H9 (cell line): ENCODE results near the gene AKT1. TPM values are rescaled to one million over a fixed set of nuclear protein-coding genes. Genes with fewer than 3 reads are reported as not detected.

ENCODE experiments used
- DNase-seq: peaks from one replicate; pipeline ENCODE4 v3.0.0-alpha.2; 2017
- H2AFZ ChIP-seq: one replicate; pipeline ENCODE4 v1.6.1; 2013; ENCODE audit warnings: mild to moderate bottlenecking, low read length, control low read depth, moderate library complexity
- H2AK5ac ChIP-seq: 2 replicates; pipeline ENCODE4 v1.6.1; 2013; ENCODE audit warnings: low read length, control low read depth, mixed read lengths; ENCODE audit not compliant: insufficient read length
- H2BK120ac ChIP-seq: one replicate; pipeline ENCODE4 v1.6.1; 2013; ENCODE audit warnings: low read depth, mild to moderate bottlenecking, low read length, control low read depth, inconsistent platforms; ENCODE audit not compliant: poor library complexity, severe bottlenecking
- H2BK12ac ChIP-seq: 2 replicates; pipeline ENCODE4 v1.6.1; 2013; ENCODE audit warnings: low read length, control low read depth, mixed read lengths, low read depth; ENCODE audit not compliant: insufficient read length
- H2BK15ac ChIP-seq: 2 replicates; pipeline ENCODE4 v1.6.1; 2013; ENCODE audit warnings: low read depth, low read length, control low read depth
- H2BK20ac ChIP-seq: one replicate; pipeline ENCODE4 v1.6.1; 2013; ENCODE audit warnings: low read depth, mild to moderate bottlenecking, low read length, control low read depth, inconsistent platforms; ENCODE audit not compliant: poor library complexity, severe bottlenecking
- H2BK5ac ChIP-seq: 2 replicates; pipeline ENCODE4 v1.6.1; 2013; ENCODE audit warnings: low read length, control low read depth, mixed read lengths; ENCODE audit not compliant: insufficient read length
- H3K14ac ChIP-seq: 2 replicates; pipeline ENCODE4 v1.6.1; 2013; ENCODE audit warnings: low read length, control low read depth; ENCODE audit not compliant: insufficient read depth
- H3K18ac ChIP-seq: 2 replicates; pipeline ENCODE4 v1.6.1; 2013; ENCODE audit warnings: low read depth, mild to moderate bottlenecking, mixed read lengths, low read length, control low read depth; ENCODE audit not compliant: insufficient read length
- H3K23ac ChIP-seq: 2 replicates; pipeline ENCODE4 v1.6.1; 2013; ENCODE audit warnings: low read length, control low read depth, mixed read lengths, low read depth; ENCODE audit not compliant: insufficient read length
- H3K23me2 ChIP-seq: 2 replicates; pipeline ENCODE4 v1.6.1; 2013; ENCODE audit warnings: low read depth, mild to moderate bottlenecking, mixed read lengths, low read length, control low read depth; ENCODE audit not compliant: insufficient read length, poor library complexity, severe bottlenecking
- H3K27ac ChIP-seq: 2 replicates; pipeline ENCODE4 v1.5.1; 2013; ENCODE audit warnings: low read length, control low read depth, mixed read lengths, low read depth; ENCODE audit not compliant: insufficient read length
- H3K27me3 ChIP-seq: 2 replicates; pipeline ENCODE4 v1.6.1; 2013; ENCODE audit warnings: low read length, control low read depth, inconsistent platforms; ENCODE audit not compliant: insufficient read depth
- H3K4ac ChIP-seq: 2 replicates; pipeline ENCODE4 v1.6.1; 2013; ENCODE audit warnings: low read depth, mild to moderate bottlenecking, control low read depth, inconsistent platforms, low read length, moderate library complexity
- H3K4me1 ChIP-seq: 2 replicates; pipeline ENCODE4 v1.6.1; 2013; ENCODE audit warnings: low read length, control low read depth, inconsistent platforms; ENCODE audit not compliant: insufficient read depth
- H3K4me2 ChIP-seq: 2 replicates; pipeline ENCODE4 v1.6.1; 2013; ENCODE audit warnings: low read length, control low read depth, mixed read lengths; ENCODE audit not compliant: insufficient read length, insufficient read depth
- H3K56ac ChIP-seq: 2 replicates; pipeline ENCODE4 v1.6.1; 2013; ENCODE audit warnings: low read depth, mild to moderate bottlenecking, mixed read lengths, low read length, control low read depth; ENCODE audit not compliant: insufficient read length
- H3K79me1 ChIP-seq: 2 replicates; pipeline ENCODE4 v1.6.1; 2013; ENCODE audit warnings: low read depth, mild to moderate bottlenecking, moderate library complexity, low read length, control low read depth, inconsistent platforms; ENCODE audit not compliant: insufficient read depth, poor library complexity, severe bottlenecking
- H3K79me2 ChIP-seq: 2 replicates; pipeline ENCODE4 v1.6.1; 2013; ENCODE audit warnings: low read length, control low read depth, inconsistent platforms; ENCODE audit not compliant: insufficient read depth
- H3K9ac ChIP-seq: 2 replicates; pipeline ENCODE4 v1.6.1; 2013; ENCODE audit warnings: low read length, control low read depth, mixed read lengths; ENCODE audit not compliant: insufficient read length; ENCODE audit errors: extremely low read depth
- H3K9me3 ChIP-seq: one replicate; pipeline ENCODE4 v1.6.1; 2013; ENCODE audit warnings: low read depth, low read length, inconsistent platforms; ENCODE audit not compliant: control insufficient read depth
- H3T11ph ChIP-seq: one replicate; pipeline ENCODE4 v1.6.1; 2013; ENCODE audit warnings: mild to moderate bottlenecking, low read length, control low read depth, inconsistent platforms
- H4K20me1 ChIP-seq: one replicate; pipeline ENCODE4 v1.6.1; 2013; ENCODE audit not compliant: control insufficient read depth, insufficient read length, insufficient read depth
- H4K5ac ChIP-seq: 2 replicates; pipeline ENCODE4 v1.6.1; 2013; ENCODE audit warnings: low read depth, mild to moderate bottlenecking, mixed read lengths, low read length, control low read depth; ENCODE audit not compliant: insufficient read length
- H4K8ac ChIP-seq: replicated peaks from 2 replicates; pipeline ENCODE4 v1.6.1; 2013; ENCODE audit warnings: low read length, control low read depth, mixed read lengths, low read depth; ENCODE audit not compliant: insufficient read length
- H4K91ac ChIP-seq: 2 replicates; pipeline ENCODE4 v1.6.1; 2013; ENCODE audit warnings: low read depth, mild to moderate bottlenecking, moderate library complexity, mixed read lengths, low read length, control low read depth; ENCODE audit not compliant: insufficient read length
- H3K27ac Mint-ChIP-seq, 3 experiments: 2 replicates in 2 of 3; 3 replicates in 1 of 3; pipeline ENCODE4 v1.8.0; 2020 to 2021; ENCODE audit warnings: mixed read lengths in 3 of 3, mild to moderate bottlenecking in 1 of 3, moderate library complexity in 1 of 3
- H3K27me3 Mint-ChIP-seq: 2 replicates; pipeline ENCODE4 v1.8.0; 2021; ENCODE audit warnings: low read depth, mild to moderate bottlenecking, moderate library complexity, mixed read lengths
- H3K36me3 Mint-ChIP-seq, 3 experiments: 2 replicates in 2 of 3; 3 replicates in 1 of 3; pipeline ENCODE4 v1.8.0; 2020 to 2021; ENCODE audit warnings: low read depth in 3 of 3, mixed read lengths in 3 of 3; ENCODE audit not compliant: insufficient read depth in 1 of 3
- H3K4me1 Mint-ChIP-seq, 2 experiments: 2 replicates each; pipeline ENCODE4 v1.8.0; 2020; ENCODE audit warnings: mixed read lengths in 2 of 2
- H3K4me3 Mint-ChIP-seq, 2 experiments: 2 replicates in 1 of 2; 3 replicates in 1 of 2; pipeline ENCODE4 v1.8.0; 2020 to 2021; ENCODE audit warnings: mild to moderate bottlenecking in 2 of 2, mixed read lengths in 2 of 2, moderate library complexity in 1 of 2
- H3K9me3 Mint-ChIP-seq, 2 experiments: 2 replicates in 1 of 2; 3 replicates in 1 of 2; pipeline ENCODE4 v1.8.0; 2020; ENCODE audit warnings: mild to moderate bottlenecking in 2 of 2, mixed read lengths in 2 of 2, moderate library complexity in 1 of 2
- WGBS: extraction: QIAGEN DNeasy Blood & Tissue Kit; methylation state at CpG from one replicate; pipeline ENCODE4 v1.1.7; 2013; ENCODE audit warnings: missing lambda C conversion rate, low lambda C conversion rate, mixed read lengths; ENCODE audit not compliant: insufficient read length; ENCODE audit errors: extremely low coverage; 5-methylcytosine and 5-hydroxymethylcytosine counted together
- total RNA-seq: library from RNA; stranded (reverse); gene quantifications from 2 replicates; pipeline ENCODE4 v1.2.1, GENCODE V29; 2021
- TF ChIP-seq, protein P1 (sequence below): fragments of 200-600 bp; sonication (generic); conservative IDR thresholded peaks from 3 replicates; pipeline ENCODE4 v1.8.0; 2021; ENCODE audit warnings: antibody characterized with exemption, mild to moderate bottlenecking

Gene AKT1
- total RNA-seq, 1 experiment from 2014 or later, result 101 TPM

DNA sequence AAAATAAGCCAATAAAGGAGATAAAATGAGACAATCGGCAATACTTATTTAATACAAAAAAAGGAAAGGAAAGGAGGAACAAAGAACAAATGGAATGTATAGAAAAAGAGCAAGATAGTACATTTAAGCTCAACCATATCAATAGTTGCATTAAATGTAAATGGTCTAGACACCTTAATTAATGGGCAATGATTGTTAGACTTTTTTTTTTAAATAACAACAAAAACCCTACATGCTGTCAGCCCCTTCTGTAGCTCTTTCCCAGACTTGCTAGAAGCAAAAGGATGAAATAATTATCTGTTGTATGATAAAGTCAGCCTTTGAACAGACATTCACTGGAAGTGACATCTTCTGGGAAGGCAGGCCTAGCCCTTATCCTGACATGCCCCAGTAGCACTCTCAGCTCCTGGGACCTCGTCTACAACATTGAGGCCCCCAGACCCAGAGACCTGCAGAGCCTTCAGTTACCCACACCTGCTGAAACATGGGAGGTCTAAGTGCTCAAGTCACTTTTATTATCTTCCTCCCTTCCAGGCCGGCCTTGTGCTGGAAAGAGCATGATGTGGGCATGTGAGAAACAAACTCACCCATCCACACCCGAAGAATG is 29.2 kb downstream of the AKT1 start:
- H4K8ac ChIP-seq, result no peak overlapping the region
- H2BK120ac ChIP-seq, result no peak overlapping the region
- H3K56ac ChIP-seq, result no peak overlapping the region
- no peak overlapping the region for H3K9ac ChIP-seq
- no peak overlapping the region for H2BK15ac ChIP-seq
- WGBS, result no CpG with 5 or more reads among the region's 4 CpGs
- H4K91ac ChIP-seq, result no peak overlapping the region
- no peak overlapping the region for H3K23ac ChIP-seq
- no peak overlapping the region for H3K27ac ChIP-seq
- no peak overlapping the region for H3K14ac ChIP-seq
- peaks cover 2% of the 10 kb centered on the region for H3K23me2 ChIP-seq
- Mint-ChIP-seq H3K27ac (peak overlapping the region in 1 of 3 experiments; percentile 80; a peak in 1 of 7 replicates), H3K4me3 (peak overlapping the region in 1 of 2 experiments; percentile 34; a peak in 4 of 5 replicates), H3K36me3 (peaks cover 22 to 47% (median 43%) of the 10 kb centered on the region in 3 experiments), H3K27me3 (no peaks in the 10 kb centered on the region; the same call in 1 of the 2 replicates), H3K9me3 (peaks cover 10 to 12% of the 10 kb centered on the region in 2 experiments), H3K4me1 (peaks cover 17 to 21% of the 10 kb centered on the region in 2 experiments)
- H3T11ph ChIP-seq, result no peak overlapping the region
- no peaks in the 10 kb centered on the region for H3K79me1 ChIP-seq
- H4K5ac ChIP-seq, result no peak overlapping the region
- no peak overlapping the region for H3K4ac ChIP-seq
- TF ChIP-seq, protein P1, sequence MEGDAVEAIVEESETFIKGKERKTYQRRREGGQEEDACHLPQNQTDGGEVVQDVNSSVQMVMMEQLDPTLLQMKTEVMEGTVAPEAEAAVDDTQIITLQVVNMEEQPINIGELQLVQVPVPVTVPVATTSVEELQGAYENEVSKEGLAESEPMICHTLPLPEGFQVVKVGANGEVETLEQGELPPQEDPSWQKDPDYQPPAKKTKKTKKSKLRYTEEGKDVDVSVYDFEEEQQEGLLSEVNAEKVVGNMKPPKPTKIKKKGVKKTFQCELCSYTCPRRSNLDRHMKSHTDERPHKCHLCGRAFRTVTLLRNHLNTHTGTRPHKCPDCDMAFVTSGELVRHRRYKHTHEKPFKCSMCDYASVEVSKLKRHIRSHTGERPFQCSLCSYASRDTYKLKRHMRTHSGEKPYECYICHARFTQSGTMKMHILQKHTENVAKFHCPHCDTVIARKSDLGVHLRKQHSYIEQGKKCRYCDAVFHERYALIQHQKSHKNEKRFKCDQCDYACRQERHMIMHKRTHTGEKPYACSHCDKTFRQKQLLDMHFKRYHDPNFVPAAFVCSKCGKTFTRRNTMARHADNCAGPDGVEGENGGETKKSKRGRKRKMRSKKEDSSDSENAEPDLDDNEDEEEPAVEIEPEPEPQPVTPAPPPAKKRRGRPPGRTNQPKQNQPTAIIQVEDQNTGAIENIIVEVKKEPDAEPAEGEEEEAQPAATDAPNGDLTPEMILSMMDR, result no peak
- H2BK20ac ChIP-seq, result no peak overlapping the region
- no peak overlapping the region for H2BK5ac ChIP-seq
- no peak overlapping the region for H2BK12ac ChIP-seq
- no peaks in the 10 kb centered on the region for H3K9me3 ChIP-seq
- H3K27me3 ChIP-seq, result no peaks in the 10 kb centered on the region
- H2AK5ac ChIP-seq, result no peak overlapping the region
- DNase-seq, result no peak
- H2AFZ ChIP-seq, result no peak overlapping the region
- no peaks in the 10 kb centered on the region; the same call in 1 of the 2 replicates for H3K79me2 ChIP-seq
- H4K20me1 ChIP-seq, result no peaks in the 10 kb centered on the region
- H3K4me2 ChIP-seq, result no peak overlapping the region
- no peaks in the 10 kb centered on the region for H3K4me1 ChIP-seq
- no peak overlapping the region for H3K18ac ChIP-seq
